HepG2 (cell line): ENCODE data around the gene NTN5. TPM values are rescaled to one million over a fixed set of nuclear protein-coding genes. Genes with fewer than 3 reads are reported as not detected.

Experiments
- ATAC-seq: fragments of 200-7000 bp; cut with Tn5 transposase; 3 replicates; pipeline ENCODE4 v1.9.1; 2020; ENCODE audit warnings: mild to moderate bottlenecking, moderate library complexity
- BruUV-seq: library from RNA; stranded (reverse); fragments of 400-500 nt; replicated peaks from 2 replicates; lab custom pipeline; 2021; lab: Mats Ljungman, UMichigan
- CTCF ChIA-PET: fragments of 300-600 bp; formaldehyde crosslinking; extraction: SDS; loops from one replicate; lab custom pipeline; 2021; ENCODE audit warnings: low total read pairs, inconsistent platforms, low intra/inter-chr PET ratio; lab: Yijun Ruan, JAX
- POLR2A ChIA-PET: fragments of 350-600 bp; sonication (Branson Sonifier 250); formaldehyde crosslinking; loops from one replicate; lab custom pipeline; 2020; ENCODE audit warnings: antibody characterized with exemption, inconsistent platforms; lab: Yijun Ruan, JAX
- DNase-seq: peaks from one replicate; pipeline ENCODE4 v3.0.0-alpha.2; 2015; ENCODE audit warnings: low spot score
- FAIRE-seq: peaks from 3 replicates; lab custom pipeline; 2011; peaks lifted over from hg19 to GRCh38; lab: Jason Lieb, UNC
- H2AFZ ChIP-seq: one replicate; pipeline ENCODE4 v1.6.1; 2011; ENCODE audit warnings: low read length, inconsistent platforms
- H3K27ac ChIP-seq: fragments of 300-600 bp; 3 replicates; pipeline ENCODE4 v1.8.0; 2011; ENCODE audit warnings: mixed run types, mild to moderate bottlenecking, mixed read lengths, low read length, inconsistent platforms; ENCODE audit not compliant: insufficient read depth; ENCODE audit errors: extremely low read length
- H3K27me3 ChIP-seq, 2 experiments: fragments of 200-600 bp in 1 of 2; 2 replicates in 1 of 2; 3 replicates in 1 of 2; pipeline versions ENCODE4 v1.6.0 to v1.8.0; 2011; ENCODE audit warnings: low read length in 2 of 2, mild to moderate bottlenecking in 2 of 2, moderate library complexity in 2 of 2, inconsistent platforms in 1 of 2; ENCODE audit not compliant: insufficient read depth in 2 of 2, control insufficient read depth in 1 of 2
- H3K36me3 ChIP-seq, 2 experiments: fragments of 200-600 bp in 1 of 2; replicated peaks in 1 of 2; 2 replicates in 1 of 2; 3 replicates in 1 of 2; pipeline versions ENCODE4 v1.5.1 to v1.8.0; 2011; ENCODE audit warnings: low read length in 2 of 2, inconsistent platforms in 1 of 2; ENCODE audit not compliant: insufficient read depth in 2 of 2, control insufficient read depth in 1 of 2
- H3K4me1 ChIP-seq: 2 replicates; pipeline ENCODE4 v1.5.1; 2012; ENCODE audit warnings: low read length, inconsistent platforms; ENCODE audit not compliant: insufficient read depth
- H3K4me2 ChIP-seq: 2 replicates; pipeline ENCODE4 v1.6.0; 2011; ENCODE audit warnings: low read depth, low read length, inconsistent platforms
- H3K4me3 ChIP-seq, 3 experiments: fragments of 200-600 bp in 1 of 3; sonication (generic), shearing (Covaris generic) in 1 of 3; replicated peaks in 1 of 3; 2 replicates each; pipeline ENCODE4 v1.5.1; 2011 to 2016; ENCODE audit warnings: low read length in 3 of 3, inconsistent platforms in 2 of 3, low read depth in 2 of 3, mild to moderate bottlenecking in 2 of 3, control low read depth in 1 of 3, mixed read lengths in 1 of 3; ENCODE audit not compliant: insufficient read depth in 1 of 3
- H3K79me2 ChIP-seq: one replicate; pipeline ENCODE4 v1.6.1; 2011; ENCODE audit warnings: low read length, inconsistent platforms; ENCODE audit not compliant: insufficient read depth
- H3K9ac ChIP-seq: 2 replicates; pipeline ENCODE4 v1.6.0; 2011; ENCODE audit warnings: mild to moderate bottlenecking, low read depth, low read length, inconsistent platforms; ENCODE audit not compliant: insufficient read depth
- H3K9me3 ChIP-seq: 2 replicates; pipeline ENCODE4 v1.5.1; 2012; ENCODE audit warnings: mild to moderate bottlenecking, low read length
- H4K20me1 ChIP-seq: 2 replicates; pipeline ENCODE4 v1.6.0; 2011; ENCODE audit warnings: inconsistent platforms, mild to moderate bottlenecking, low read length, moderate library complexity; ENCODE audit not compliant: insufficient read depth
- ATF1 ChIP-seq: IDR thresholded peaks from 2 replicates; pipeline ENCODE4 v1.6.1; 2016; ENCODE audit warnings: mild to moderate bottlenecking, control low read depth
- ATF7 ChIP-seq, 2 experiments: fragments of 450-650 bp in 1 of 2; sonication (generic) in 1 of 2; formaldehyde crosslinking in 1 of 2; IDR thresholded peaks; 2 replicates each; pipeline versions ENCODE4 v1.4.0 to v1.6.1; 2016 to 2020; ENCODE audit warnings: antibody characterized with exemption in 1 of 2, mild to moderate bottlenecking in 1 of 2, missing genetic modification reagents in 1 of 2
- CREB1 ChIP-seq, 2 experiments: fragments of 450-650 bp in 1 of 2; IDR thresholded peaks; 2 replicates each; pipeline ENCODE4 v1.6.1; 2016 to 2017; ENCODE audit warnings: control low read depth in 1 of 2, mild to moderate bottlenecking in 1 of 2, missing compliant biosample characterization in 1 of 2, missing genetic modification characterization in 1 of 2
- ESRRA ChIP-seq: sonication (generic); formaldehyde crosslinking; IDR thresholded peaks from 2 replicates; pipeline ENCODE4 v1.5.1; 2020; ENCODE audit warnings: mild to moderate bottlenecking, low read depth, missing genetic modification reagents
- FOSL2 ChIP-seq: sonication (generic); formaldehyde crosslinking; IDR thresholded peaks from 2 replicates; pipeline ENCODE4 v1.4.0; 2020; ENCODE audit warnings: missing genetic modification reagents
- FOXJ3 ChIP-seq: sonication (generic); formaldehyde crosslinking; IDR thresholded peaks from 2 replicates; pipeline ENCODE4 v1.4.0; 2020; ENCODE audit warnings: missing genetic modification reagents, mild to moderate bottlenecking, borderline replicate concordance
- FOXK2 ChIP-seq: fragments of 450-650 bp; IDR thresholded peaks from 2 replicates; pipeline ENCODE4 v1.6.1; 2016
- NFYC ChIP-seq: IDR thresholded peaks from 2 replicates; pipeline ENCODE4 v1.6.1; 2016; ENCODE audit warnings: missing genetic modification reagents, missing compliant biosample characterization
- PRMT3 ChIP-seq: sonication (generic); formaldehyde crosslinking; IDR thresholded peaks from 2 replicates; pipeline ENCODE4 v1.8.1; 2022; ENCODE audit warnings: low read depth, mild to moderate bottlenecking, moderate library complexity, missing genetic modification reagents, borderline replicate concordance
- RFX5 ChIP-seq: IDR thresholded peaks from 2 replicates; pipeline ENCODE4 v1.6.1; 2011; ENCODE audit warnings: low read depth, low read length, improper control_type of control experiment
- SOX13 ChIP-seq, 3 experiments: fragments of 450-650 bp in 1 of 3; sonication (generic) in 1 of 3; formaldehyde crosslinking in 1 of 3; IDR thresholded peaks in 2 of 3; conservative IDR thresholded peaks in 1 of 3; 2 replicates each; pipeline versions ENCODE4 v1.5.0 to v1.6.1; 2016 to 2020; ENCODE audit warnings: antibody characterized with exemption in 1 of 3, mild to moderate bottlenecking in 1 of 3, missing compliant biosample characterization in 1 of 3, missing genetic modification reagents in 1 of 3, moderate library complexity in 1 of 3
- TARDBP ChIP-seq: sonication (generic); formaldehyde crosslinking; IDR thresholded peaks from 2 replicates; pipeline ENCODE4 v1.8.0; 2022; ENCODE audit warnings: mild to moderate bottlenecking, missing genetic modification reagents
- THAP11 ChIP-seq: IDR thresholded peaks from 2 replicates; pipeline ENCODE4 v1.6.1; 2016; ENCODE audit warnings: missing biosample characterization, missing genetic modification reagents
- U2AF2 ChIP-seq: fragments of 200-400 bp; formaldehyde crosslinking; IDR thresholded peaks from 2 replicates; pipeline ENCODE4 v1.6.1; 2017; ENCODE audit warnings: low read depth, mild to moderate bottlenecking, low read length
- ZBTB7A ChIP-seq: sonication (generic); formaldehyde crosslinking; IDR thresholded peaks from 2 replicates; pipeline ENCODE4 v1.8.0; 2022; ENCODE audit warnings: mild to moderate bottlenecking, missing genetic modification reagents
- ZNF503 ChIP-seq: sonication (generic); formaldehyde crosslinking; IDR thresholded peaks from 2 replicates; pipeline ENCODE4 v1.4.0; 2020; ENCODE audit warnings: missing genetic modification reagents
- ZNF572 ChIP-seq: sonication (generic); formaldehyde crosslinking; IDR thresholded peaks from 2 replicates; pipeline ENCODE4 v1.5.1; 2020; ENCODE audit warnings: mild to moderate bottlenecking, missing genetic modification reagents
- ZNF577 ChIP-seq: sonication (generic); formaldehyde crosslinking; IDR thresholded peaks from 2 replicates; pipeline ENCODE4 v1.4.0; 2020; ENCODE audit warnings: mild to moderate bottlenecking, low read depth, missing genetic modification reagents, borderline replicate concordance
- ZNF777 ChIP-seq: sonication (generic); formaldehyde crosslinking; IDR thresholded peaks from 2 replicates; pipeline ENCODE4 v1.4.0; 2020; ENCODE audit warnings: missing genetic modification reagents
- WGBS: methylation state at CpG from one replicate; pipeline ENCODE4 v1.1.6; 2017; ENCODE audit warnings: low lambda C conversion rate; 5-methylcytosine and 5-hydroxymethylcytosine counted together
- in situ Hi-C: cut with HindIII; loops from 2 replicates; pipeline ENCODE4 v1.10.0; 2017; ENCODE audit warnings: low pct_unique_long_range_greater_than_20kb; ENCODE audit not compliant: extremely low pct_ligation_motif_present
- intact Hi-C: fragments of 100-400 bp; cut with micrococcal nuclease; formaldehyde crosslinking; loops from one replicate; pipeline ENCODE4 v1.10.0; 2022; ENCODE audit not compliant: unreplicated experiment
- polyA plus RNA-seq, 8 experiments: library from polyadenylated mRNA; depleted of rRNA in 3 of 8; stranded (reverse) in 7 of 8; unstranded in 1 of 8; fragments of >200 nt; fragmentation: Illumina TruSeq in 4 of 8; extraction: Trizol in 4 of 8; gene quantifications; 2 replicates each; pipeline versions ENCODE4 v1.2.1 to v1.2.3, GENCODE V29; 2011 to 2016; ENCODE audit warnings: low read depth in 4 of 8, missing spikeins in 1 of 8, mixed read lengths in 1 of 8; ENCODE audit not compliant: insufficient read depth in 1 of 8
- total RNA-seq, 5 experiments: library from RNA; depleted of rRNA; stranded (reverse); fragments of >200 nt; fragmentation: Illumina TruSeq; extraction: Trizol; gene quantifications; 2 replicates each; pipeline ENCODE4 v1.2.3, GENCODE V29; 2016; ENCODE audit warnings: low read depth in 1 of 5
- TF ChIP-seq, protein P1 (sequence below): sonication (generic); formaldehyde crosslinking; IDR thresholded peaks from 2 replicates; pipeline ENCODE4 v1.5.0; 2020; ENCODE audit warnings: missing genetic modification reagents

Gene NTN5
- total and polyA plus RNA-seq, 2 of the 13 experiments (the other 11 are each of a cell fraction or from before 2014, with no cell fraction given) = 0.05 TPM; not detected in 1

DNA sequence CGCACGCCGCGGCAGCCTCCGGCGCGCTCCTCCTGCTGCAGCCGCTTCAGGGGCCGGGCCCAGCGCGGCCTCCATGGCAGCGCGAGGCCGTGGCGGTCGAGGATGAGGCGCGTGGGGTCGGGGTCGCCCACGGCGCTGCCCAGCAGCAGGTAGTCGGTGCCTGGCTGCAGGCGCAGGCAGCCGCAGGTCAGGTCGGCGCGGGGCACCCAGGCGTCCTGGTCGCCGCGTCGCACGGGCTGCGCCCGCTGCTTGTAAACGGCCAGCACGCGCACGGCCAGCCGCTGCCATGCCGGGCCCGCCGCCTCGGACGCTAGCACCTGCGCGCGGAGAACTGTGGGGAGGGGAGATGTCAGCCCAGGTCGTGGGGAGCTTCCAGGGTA lies 11.1 kb downstream of the NTN5 start (continued):
- TF ChIP-seq SOX13 (IDR thresholded peaks at IDR 0.05) = no peak
- no peak for TF ChIP-seq SOX13 (CRISPR knock-in tag; conservative IDR thresholded peaks at IDR 0.05 in 1 of 2, IDR thresholded peaks at IDR 0.05 in 1 of 2)
- no peak for TF ChIP-seq ZNF572 (CRISPR knock-in tag)
- no peak for TF ChIP-seq ZBTB7A (CRISPR knock-in tag)
- no peak for TF ChIP-seq ESRRA (CRISPR knock-in tag)

- peak; percentile 74 for ATAC-seq
- no peaks in the 10 kb centered on the region for H4K20me1 ChIP-seq
- 68% methylated on average over 32 of the region's 35 CpGs for WGBS
- H3K4me2 ChIP-seq = no peak overlapping the region
- no peak overlapping the region for H2AFZ ChIP-seq
- DNase-seq = peak; percentile 66
- no peaks in the 10 kb centered on the region for H3K4me1 ChIP-seq
- no peaks in the 10 kb centered on the region for H3K9me3 ChIP-seq
- H3K4me3 ChIP-seq = no peak overlapping the region
- no peak overlapping the region for H3K9ac ChIP-seq
- intact Hi-C loops (no loop called here), in situ Hi-C loops (no loop called here)
- ChIA-PET POLR2A (no interaction called here), CTCF (interaction anchor here (0.7 kb wide), 1 partner anchor 23 kb away, joined by 3 read pairs; no protein-coding TSS in a partner anchor)
- peak; percentile 58 for FAIRE-seq
- H3K27ac ChIP-seq = no peak overlapping the region
- H3K27me3 ChIP-seq = peaks cover 1 to 6% of the 10 kb centered on the region in 2 experiments; a peak in 2 of 5 replicates
- no peaks in the 10 kb centered on the region for H3K79me2 ChIP-seq
- no TSS peak for BruUV-seq
- H3K36me3 ChIP-seq = no peaks in the 10 kb centered on the region
- TF ChIP-seq ATF7 (IDR thresholded peaks at IDR 0.05) (peak; percentile 98), ATF7 (CRISPR knock-in tag; IDR thresholded peaks at IDR 0.05) (no peak), ZNF777 (CRISPR knock-in tag) (no peak), RFX5 (peak; percentile 98), ZNF577 (no peak), U2AF2 (no peak), NFYC (peak; percentile 75), FOSL2 (CRISPR knock-in tag) (peak; percentile 34; the same call in 1 of the 2 replicates), CREB1 (IDR thresholded peaks at IDR 0.05) (peak; percentile 97), CREB1 (CRISPR knock-in tag; IDR thresholded peaks at IDR 0.05) (peak; percentile 97), PRMT3 (CRISPR knock-in tag) (no peak), FOXJ3 (CRISPR knock-in tag) (no peak), ATF1 (CRISPR knock-in tag) (peak; percentile 87), THAP11 (no peak), FOXK2 (no peak), TARDBP (CRISPR knock-in tag) (no peak), ZNF503 (no peak)
- TF ChIP-seq, protein P1, sequence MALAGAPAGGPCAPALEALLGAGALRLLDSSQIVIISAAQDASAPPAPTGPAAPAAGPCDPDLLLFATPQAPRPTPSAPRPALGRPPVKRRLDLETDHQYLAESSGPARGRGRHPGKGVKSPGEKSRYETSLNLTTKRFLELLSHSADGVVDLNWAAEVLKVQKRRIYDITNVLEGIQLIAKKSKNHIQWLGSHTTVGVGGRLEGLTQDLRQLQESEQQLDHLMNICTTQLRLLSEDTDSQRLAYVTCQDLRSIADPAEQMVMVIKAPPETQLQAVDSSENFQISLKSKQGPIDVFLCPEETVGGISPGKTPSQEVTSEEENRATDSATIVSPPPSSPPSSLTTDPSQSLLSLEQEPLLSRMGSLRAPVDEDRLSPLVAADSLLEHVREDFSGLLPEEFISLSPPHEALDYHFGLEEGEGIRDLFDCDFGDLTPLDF = peak; percentile 51; the same call in 1 of the 2 replicates
Observed at GRCh38 chr19:48660852-48661710, 11.7 kb downstream of the NTN5 start.
